Spinal cord (tissue), 10 donors: Measurements from ENCODE around the gene XXYLT1. TPM values are rescaled to one million over a fixed set of nuclear protein-coding genes. Genes with fewer than 3 reads are reported as not detected.

Source experiments
- DNase-seq, 6 donors: peaks; one replicate each; pipeline versions ENCODE4 v3.0.0 to v3.0.0-alpha.2; 2013 to 2015; ENCODE audit warnings: low spot score in 6 of 6, low read depth in 4 of 6
- H3K27ac ChIP-seq: one replicate; pipeline ENCODE4 v1.5.1; 2013; ENCODE audit warnings: low read depth, low read length, control low read depth
- H3K27me3 ChIP-seq: one replicate; pipeline ENCODE4 v1.6.1; 2013; ENCODE audit warnings: low read length; ENCODE audit not compliant: control insufficient read depth, insufficient read depth
- H3K36me3 ChIP-seq: one replicate; pipeline ENCODE4 v1.6.1; 2013; ENCODE audit warnings: low read length; ENCODE audit not compliant: control insufficient read depth, insufficient read depth
- H3K4me1 ChIP-seq: one replicate; pipeline ENCODE4 v1.6.1; 2013; ENCODE audit warnings: low read length; ENCODE audit not compliant: control insufficient read depth, insufficient read depth
- H3K4me3 ChIP-seq: one replicate; pipeline ENCODE4 v1.5.1; 2013; ENCODE audit warnings: low read depth, low read length, control low read depth
- H3K9me3 ChIP-seq: one replicate; pipeline ENCODE4 v1.6.1; 2013; ENCODE audit warnings: low read length; ENCODE audit not compliant: control insufficient read depth, insufficient read depth
- WGBS: methylation state at CpG from one replicate; pipeline ENCODE4 v1.1.5; 2013; ENCODE audit warnings: missing lambda C conversion rate; ENCODE audit not compliant: insufficient coverage; 5-methylcytosine and 5-hydroxymethylcytosine counted together
- polyA plus RNA-seq, 2 donors: library from polyadenylated mRNA; unstranded; fragments of 120-200 nt; gene quantifications; one replicate each; pipeline ENCODE4 v1.2.1, GENCODE V29; 2013; ENCODE audit not compliant: insufficient read length in 2 of 2
- total RNA-seq, 2 donors: library from RNA; depleted of rRNA in 1 of 2; stranded (reverse); fragments of 120-200 nt in 1 of 2; fragments of >200 nt in 1 of 2; gene quantifications; one replicate each; pipeline versions ENCODE4 v1.2.3 to v1.2.4, GENCODE V29; 2013 to 2014
- donor health status: healthy.

The XXYLT1 gene
- total and polyA plus RNA-seq, 4 donors: 28.0 to 47.9 (median 37.5) TPM

DNA sequence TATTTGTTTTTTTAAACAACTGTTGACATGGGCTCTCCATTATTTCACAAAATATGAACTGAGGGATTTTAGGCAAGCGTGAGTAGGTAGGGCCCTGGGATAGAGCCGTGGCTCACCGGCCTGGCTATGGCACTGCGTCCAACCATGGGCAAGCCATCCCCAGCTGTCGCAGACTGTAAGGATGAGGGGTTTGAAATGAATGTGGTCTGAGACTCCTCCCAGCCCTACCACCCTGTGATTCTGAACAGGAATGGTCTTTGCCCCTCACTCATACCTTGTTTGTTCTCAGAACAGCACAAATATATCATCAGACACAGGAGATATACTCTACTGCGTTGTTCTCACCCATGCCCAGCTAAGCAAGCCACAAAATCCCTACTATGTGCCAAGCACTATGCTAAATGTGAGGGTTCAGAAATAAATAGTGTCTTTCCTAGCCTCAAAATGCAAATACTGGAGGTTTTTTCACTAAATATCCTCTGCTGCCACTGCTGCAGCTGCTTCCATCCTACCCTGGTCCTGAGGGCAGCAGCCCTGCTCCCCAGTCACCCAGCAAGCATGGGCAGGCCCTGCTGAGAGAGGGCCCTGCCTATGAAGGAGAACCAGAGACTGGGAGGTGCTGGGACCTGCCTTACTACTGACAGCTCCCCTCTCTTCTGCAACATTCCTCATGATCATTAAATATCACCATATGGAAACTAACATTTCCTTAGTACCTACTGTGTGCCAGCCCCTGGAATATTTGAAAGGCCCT lies 102.8 kb downstream of the XXYLT1 start:
- WGBS: no CpG with 5 or more reads among the region's 6 CpGs
- Histone ChIP-seq H3K27ac (no peak overlapping the region), H3K27me3 (no peaks in the 10 kb centered on the region), H3K36me3 (peaks cover 3% of the 10 kb centered on the region), H3K4me1 (peaks cover 11% of the 10 kb centered on the region), H3K4me3 (no peak overlapping the region), H3K9me3 (no peaks in the 10 kb centered on the region)
- no peak for DNase-seq

DNA sequence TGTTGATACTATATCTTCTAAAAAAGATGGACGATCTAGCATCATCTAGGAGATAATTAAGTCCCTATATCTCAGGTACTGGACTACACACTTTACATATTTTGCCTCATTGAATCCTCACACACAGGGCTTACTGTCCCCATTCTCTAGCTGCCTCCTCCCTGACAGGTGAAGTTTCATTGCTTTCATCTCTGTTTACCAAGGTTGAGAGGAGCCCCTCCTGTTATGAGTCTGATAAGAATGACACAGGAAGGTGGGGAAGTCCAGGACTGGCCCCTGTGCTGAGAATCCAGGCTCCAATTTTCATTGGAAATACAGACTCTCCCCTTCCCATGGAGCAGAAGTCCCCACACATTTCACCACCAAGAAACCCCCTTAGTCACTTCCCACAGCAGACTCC lies 105.2 kb downstream of the XXYLT1 start:
- Histone ChIP-seq H3K36me3 (peaks cover 3% of the 10 kb centered on the region), H3K27me3 (no peaks in the 10 kb centered on the region), H3K4me3 (no peak overlapping the region), H3K9me3 (no peaks in the 10 kb centered on the region), H3K27ac (no peak overlapping the region), H3K4me1 (peaks cover 10% of the 10 kb centered on the region)
- 100% methylated on average over 1 of the region's 1 CpG for WGBS
- DNase-seq: no peak

DNA sequence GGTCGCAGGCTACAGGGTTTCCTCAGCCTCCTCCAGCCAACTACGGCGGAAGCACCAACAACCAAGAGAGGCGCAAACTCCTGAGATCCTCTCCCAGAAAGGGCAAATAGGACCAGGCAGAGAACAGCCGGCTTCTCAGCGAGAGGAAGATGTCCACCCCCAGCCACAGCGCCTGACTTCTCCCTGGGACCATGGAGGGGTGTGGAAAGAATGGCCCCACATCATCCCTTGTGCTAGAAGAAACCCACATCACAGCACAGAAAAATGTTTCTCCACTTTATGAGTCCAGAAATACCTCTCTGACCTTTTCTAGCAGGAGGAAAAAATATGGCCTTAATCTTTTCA lies 105.7 kb downstream of the XXYLT1 start:
- Histone ChIP-seq H3K4me3 (no peak overlapping the region), H3K36me3 (peaks cover 3% of the 10 kb centered on the region), H3K27ac (no peak overlapping the region), H3K4me1 (peaks cover 12% of the 10 kb centered on the region), H3K9me3 (no peaks in the 10 kb centered on the region), H3K27me3 (no peaks in the 10 kb centered on the region)
- no peak for DNase-seq
- WGBS: 89% methylated on average over 4 of the region's 7 CpGs

DNA sequence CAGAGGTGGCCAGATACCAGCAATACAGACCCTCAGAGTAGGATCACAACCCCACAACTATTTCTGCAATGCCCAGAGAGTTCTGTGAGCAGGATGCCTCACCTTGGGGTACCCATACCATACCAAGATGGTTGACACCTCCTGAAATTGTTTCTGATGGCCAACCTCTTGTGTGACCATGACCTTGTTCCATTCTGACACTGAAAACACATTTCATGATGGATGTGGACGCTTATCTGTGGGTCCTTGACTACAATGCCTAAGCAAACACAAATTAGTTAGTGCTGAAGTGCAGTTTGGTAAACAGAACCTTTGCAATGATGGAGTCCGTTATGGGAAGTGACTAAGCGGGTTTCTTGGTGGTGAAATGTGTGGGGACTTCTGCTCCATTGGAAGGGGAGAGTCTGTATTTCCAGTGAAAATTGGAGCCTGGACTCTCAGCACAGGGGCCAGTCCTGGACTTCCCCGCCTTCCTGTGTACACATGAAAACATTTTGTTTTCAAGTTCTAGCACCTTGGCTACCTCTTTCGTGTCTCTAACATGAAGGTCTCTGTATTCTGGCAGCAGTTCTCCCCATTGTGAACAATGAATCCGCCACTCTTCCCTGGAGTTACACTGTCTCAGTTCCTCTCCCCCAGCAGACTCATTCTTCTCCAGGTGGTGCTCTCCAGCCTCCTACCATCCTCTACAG lies 106.2 kb downstream of the XXYLT1 start:
- no peaks in the 10 kb centered on the region for H3K9me3 ChIP-seq
- no peak overlapping the region for H3K4me3 ChIP-seq
- H3K4me1 ChIP-seq: peaks cover 12% of the 10 kb centered on the region
- 88% methylated on average over 6 of the region's 6 CpGs for WGBS
- DNase-seq: no peak
- no peaks in the 10 kb centered on the region for H3K27me3 ChIP-seq
- no peak overlapping the region for H3K27ac ChIP-seq
- peaks cover 3% of the 10 kb centered on the region for H3K36me3 ChIP-seq

DNA sequence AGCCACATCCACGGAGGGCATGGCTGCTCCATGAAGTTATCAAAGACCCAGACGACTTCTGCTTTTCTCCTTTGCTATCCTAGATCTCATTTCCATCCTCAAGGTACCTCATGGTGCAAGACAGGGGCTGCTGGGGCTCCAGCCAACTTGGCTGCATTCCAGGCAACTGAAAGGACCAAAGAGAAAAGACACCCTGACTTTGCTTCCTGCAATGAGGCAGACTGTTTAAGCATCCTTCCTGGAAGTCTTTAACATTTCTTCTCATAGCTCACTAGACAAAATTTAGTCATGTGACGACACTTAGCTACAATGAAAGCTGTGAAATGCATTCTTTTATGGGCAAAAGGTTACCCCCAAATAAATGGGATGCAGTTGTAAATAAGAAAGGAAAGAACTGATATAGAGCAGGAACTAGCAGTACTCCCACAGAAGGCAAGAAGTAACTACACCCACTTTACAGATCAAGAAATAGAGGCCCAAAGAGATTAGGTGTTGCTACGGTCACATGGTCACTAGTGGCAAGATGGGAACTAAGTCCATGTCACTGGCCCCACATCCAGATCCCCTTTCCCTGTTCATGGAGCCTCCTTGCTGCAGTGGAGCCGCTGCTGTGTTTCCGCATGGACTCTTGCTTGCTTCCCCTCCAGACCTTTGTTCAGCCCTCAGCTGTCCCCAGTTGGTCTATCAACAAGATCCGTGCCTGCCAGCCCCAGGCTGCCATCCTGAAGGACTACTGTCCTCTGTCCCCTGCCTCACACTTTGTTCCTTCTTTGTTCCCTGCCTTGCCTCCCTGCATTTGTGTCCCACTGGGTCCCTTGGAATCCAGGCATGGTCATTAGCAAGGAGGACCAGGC lies 107.0 kb downstream of the XXYLT1 start:
- WGBS: 90% methylated on average over 6 of the region's 7 CpGs
- Histone ChIP-seq H3K4me1 (peaks cover 12% of the 10 kb centered on the region), H3K27ac (no peak overlapping the region), H3K27me3 (no peaks in the 10 kb centered on the region), H3K36me3 (peaks cover under 1% of the 10 kb centered on the region), H3K4me3 (no peak overlapping the region), H3K9me3 (no peaks in the 10 kb centered on the region)
- no peak for DNase-seq

DNA sequence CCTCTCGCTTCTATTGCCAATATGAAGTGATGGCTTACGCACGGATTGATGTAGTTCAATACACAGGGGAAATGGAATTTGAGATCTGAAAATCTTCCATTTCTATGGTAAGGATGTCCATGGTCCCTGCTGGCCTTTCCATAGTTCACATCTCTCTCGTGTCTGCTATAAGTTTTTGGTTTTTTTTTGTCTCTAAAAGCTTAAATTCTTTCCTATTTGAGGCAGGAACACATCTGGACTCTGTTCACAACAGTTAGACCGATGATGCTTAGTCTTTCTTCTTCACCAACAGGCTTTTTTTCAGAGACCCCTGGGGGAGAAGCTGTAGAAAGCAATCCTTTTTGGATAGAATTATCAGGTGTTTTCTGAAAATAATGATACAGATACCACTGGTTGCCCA lies 108.1 kb downstream of the XXYLT1 start:
- no peak for DNase-seq
- Histone ChIP-seq H3K9me3 (no peaks in the 10 kb centered on the region), H3K4me3 (no peak overlapping the region), H3K36me3 (no peaks in the 10 kb centered on the region), H3K27ac (no peak overlapping the region), H3K4me1 (peaks cover 15% of the 10 kb centered on the region), H3K27me3 (no peaks in the 10 kb centered on the region)
- no CpG with 5 or more reads among the region's 5 CpGs for WGBS

DNA sequence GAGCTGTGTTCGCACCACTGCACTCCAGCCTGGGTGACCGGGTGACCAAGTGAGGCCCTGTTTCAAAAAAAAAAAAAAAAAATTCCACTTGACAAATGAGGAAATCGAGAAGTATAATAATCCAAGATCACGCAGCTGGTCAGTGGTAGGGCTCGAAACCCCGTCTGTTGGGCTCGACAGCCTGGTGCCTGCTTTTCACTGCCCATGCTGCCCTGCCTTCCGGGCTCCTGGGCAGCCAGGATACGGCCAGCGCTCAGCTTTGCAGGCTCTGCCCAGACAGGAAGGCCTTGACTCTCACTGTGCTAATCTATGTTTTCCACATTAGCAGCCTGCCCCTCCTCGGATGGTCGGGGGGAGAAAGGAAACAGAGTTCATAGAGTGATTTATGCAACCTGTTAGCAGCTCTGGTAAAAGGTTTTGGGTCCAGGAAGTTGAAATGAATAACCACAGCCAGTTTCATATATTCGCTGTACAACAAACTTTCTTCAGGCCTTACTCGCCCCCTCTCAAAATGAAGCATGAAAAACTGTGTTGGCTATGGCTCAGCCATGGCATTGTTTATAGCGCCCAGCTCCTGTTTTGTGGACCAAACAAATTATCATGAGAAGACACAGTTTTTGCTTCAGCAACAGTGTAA lies 108.8 kb downstream of the XXYLT1 start:
- H3K27me3 ChIP-seq: no peaks in the 10 kb centered on the region
- 53% methylated on average over 7 of the region's 15 CpGs for WGBS
- H3K27ac ChIP-seq: peak overlapping the region; percentile 33

DNA sequence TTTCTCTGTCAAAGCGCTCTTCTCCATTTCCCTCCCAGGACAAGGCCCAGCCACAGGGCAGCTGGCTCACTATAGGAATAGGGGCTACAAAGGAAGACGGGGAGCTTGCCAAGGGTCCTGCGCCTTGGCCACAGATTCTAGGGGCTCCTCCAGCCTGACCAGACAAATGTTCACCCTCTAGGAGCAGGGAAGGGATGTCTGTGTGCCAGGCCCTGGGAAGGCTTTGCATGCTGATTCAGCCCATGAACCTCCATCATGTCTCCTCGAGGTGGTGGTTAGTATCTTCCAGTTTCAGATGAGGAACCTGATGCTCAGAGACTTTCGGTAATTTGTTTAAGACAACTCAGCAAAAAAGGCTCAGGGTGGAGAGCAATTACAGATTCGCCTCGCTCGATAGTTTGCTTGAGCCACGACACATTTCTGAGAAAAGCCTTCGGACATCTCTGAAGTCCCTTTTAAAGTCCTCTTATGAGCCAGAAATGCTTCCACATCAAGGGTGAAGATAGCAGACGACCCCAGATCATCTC lies 110.0 kb downstream of the XXYLT1 start:
- H3K9me3 ChIP-seq: no peaks in the 10 kb centered on the region
- H3K4me3 ChIP-seq: no peak overlapping the region
- no peak for DNase-seq
- 93% methylated on average over 10 of the region's 11 CpGs for WGBS
- no peaks in the 10 kb centered on the region for H3K36me3 ChIP-seq
- H3K27me3 ChIP-seq: no peaks in the 10 kb centered on the region
- H3K27ac ChIP-seq: peak overlapping the region; percentile 29
- H3K4me1 ChIP-seq: peaks cover 27% of the 10 kb centered on the region

More for the DNA sequence above, 108.8 kb downstream of the XXYLT1 start:
- H3K36me3 ChIP-seq: no peaks in the 10 kb centered on the region
- no peak for DNase-seq
- H3K4me1 ChIP-seq: peaks cover 18% of the 10 kb centered on the region
- H3K9me3 ChIP-seq: no peaks in the 10 kb centered on the region
- H3K4me3 ChIP-seq: no peak overlapping the region

DNA sequence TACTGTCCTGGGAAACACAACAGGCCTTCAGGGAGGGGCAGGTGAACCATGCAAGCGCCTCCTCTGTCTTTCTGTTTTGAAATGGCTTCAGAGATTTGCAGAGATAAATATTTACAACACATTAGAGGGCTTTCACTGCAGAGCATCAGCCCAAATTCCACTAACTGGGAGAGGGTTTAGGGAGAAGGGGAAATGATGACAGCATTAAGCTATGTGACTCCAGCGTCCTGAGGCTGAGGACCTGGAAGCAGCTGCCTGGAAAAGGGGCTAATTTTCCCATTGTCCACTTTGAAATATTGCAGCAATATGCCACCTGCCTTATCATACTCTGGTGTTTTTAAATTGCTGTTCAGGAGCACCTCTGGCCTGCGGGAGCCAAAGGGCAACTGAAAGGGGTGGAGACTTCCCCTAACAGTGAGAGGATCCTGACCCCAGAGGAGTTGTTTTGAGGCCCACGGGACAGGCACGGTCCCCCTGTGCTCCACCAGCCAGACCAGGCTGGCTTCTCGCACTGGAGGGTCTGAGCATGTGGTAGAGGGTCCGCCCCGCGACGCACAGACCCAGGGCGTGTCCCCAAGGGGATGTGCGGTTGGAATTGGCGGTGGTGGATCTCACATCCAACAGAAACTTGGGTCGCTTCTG lies 110.6 kb downstream of the XXYLT1 start:
- Histone ChIP-seq H3K4me1 (peaks cover 33% of the 10 kb centered on the region), H3K4me3 (no peak overlapping the region), H3K9me3 (no peaks in the 10 kb centered on the region), H3K27ac (peak overlapping the region; percentile 29), H3K36me3 (no peaks in the 10 kb centered on the region), H3K27me3 (no peaks in the 10 kb centered on the region)
- no peak for DNase-seq
- WGBS: 83% methylated on average over 9 of the region's 14 CpGs
